Effector CD4-positive, alpha-beta T cell (primary cell): ENCODE measurements around the gene GZMB.
"Not testable (repeated sequence)": the region's sequence is repeated elsewhere in the genome, so short reads cannot be mapped to it uniquely, and the experiment has no call there.

Source experiments
- DNase-seq: peaks from one replicate; pipeline ENCODE4 v3.0.0-alpha.2; 2020

GZMB gene

DNA sequence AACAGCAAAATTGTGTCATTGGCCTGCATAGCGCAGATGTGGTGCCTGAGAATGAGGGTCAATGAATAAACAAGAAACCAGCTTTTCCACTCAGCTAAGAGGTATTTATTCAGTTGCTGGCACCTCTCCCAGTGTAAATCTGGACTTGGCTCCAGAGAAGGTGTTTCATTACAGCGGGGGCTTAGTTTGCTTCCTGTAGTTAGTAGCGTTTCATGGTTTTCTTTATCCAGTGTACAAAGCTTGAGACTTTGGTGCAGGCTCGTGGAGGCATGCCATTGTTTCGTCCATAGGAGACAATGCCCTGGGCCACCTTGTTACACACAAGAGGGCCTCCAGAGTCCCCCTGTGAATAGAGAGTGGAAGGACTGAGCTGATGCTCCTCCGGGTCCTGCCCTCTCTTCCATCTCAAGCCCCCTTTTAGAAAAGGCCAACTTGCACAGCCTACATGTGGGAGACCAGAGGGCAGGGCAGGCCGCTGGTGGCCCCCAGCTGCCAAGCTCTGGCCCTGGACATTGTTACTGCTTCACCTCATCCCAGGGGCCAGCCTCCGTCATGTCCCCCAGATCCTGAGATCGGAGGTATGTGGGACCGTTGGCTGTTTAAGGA is 3.0 kb downstream of the GZMB start:
- DNase-seq = no peak

DNA sequence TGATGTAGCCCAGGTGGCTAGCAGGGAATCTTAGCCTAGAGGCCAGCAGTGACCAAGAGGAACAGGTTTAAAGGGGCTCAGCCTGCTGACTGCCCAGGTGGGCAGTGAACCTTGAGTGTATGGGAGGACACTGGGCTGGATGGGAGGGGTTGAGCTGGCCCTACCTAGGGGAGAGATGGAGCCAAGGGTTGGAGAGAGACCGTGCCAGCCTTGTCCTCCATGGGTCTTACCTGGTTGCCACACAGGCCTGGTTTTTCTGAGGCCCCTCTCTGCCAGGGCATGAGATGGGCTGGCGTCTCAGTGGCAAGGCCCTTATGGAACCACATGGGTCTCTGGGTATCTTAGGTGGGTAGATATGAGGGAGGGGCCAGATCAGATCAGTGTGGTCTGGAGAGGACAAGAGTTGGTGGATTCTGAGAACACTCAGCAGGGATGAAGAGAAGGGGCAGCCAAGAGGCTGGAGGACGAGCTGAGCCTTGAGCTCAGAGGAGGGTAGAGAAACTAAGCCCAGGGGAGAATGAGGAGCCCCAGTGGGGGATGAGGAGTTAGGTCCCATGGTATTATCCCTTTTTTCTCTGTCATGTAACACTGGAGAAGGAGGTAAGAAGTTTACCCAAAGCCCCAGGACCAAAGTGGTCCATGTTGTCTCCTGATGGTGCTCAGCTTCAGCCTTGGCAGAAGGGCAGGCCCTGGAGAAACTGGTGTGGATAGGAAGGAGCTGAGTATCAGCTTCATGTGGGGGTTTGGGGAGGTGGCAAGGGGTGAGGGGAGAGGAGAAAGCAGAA is 3.7 kb downstream of the GZMB start:
- no peak for DNase-seq

DNA sequence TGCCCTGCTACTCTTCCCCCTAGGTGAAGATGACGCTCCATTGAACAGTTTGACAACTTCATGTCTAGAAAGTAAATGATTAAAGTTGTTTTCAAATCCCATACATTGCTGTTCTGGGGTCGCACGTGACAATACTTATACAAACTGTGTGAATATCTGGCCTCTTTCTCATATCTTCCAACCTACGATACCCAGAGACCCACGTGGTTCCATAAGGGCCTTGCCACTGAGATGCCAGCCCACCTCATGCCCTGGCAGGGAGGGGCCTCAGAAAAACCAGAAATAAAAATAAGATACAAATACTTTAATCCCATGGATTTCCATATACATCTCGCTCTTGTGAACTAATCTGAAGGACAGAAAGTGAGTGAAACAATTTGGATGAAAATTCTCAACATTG is 4.5 kb downstream of the GZMB start:
- DNase-seq = no peak

DNA sequence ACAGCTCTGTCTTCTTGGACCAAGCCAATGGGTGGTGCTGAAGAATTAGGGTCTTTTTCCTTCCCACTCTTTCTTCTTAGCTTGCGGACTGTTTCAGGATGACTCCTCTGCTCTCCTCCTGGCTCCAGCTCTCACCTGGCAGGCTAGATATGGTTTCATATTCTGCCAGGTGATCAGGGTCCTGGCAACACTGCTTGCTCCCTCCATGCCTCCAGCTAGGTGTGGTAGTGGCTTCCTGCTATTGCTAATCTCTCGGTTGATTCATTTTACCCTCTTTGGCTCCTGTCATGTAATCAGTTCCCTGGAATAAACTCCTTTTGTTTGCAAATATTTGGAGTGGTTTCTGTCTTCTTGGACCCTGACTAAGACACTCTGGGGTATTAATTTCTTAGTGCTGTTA is 20.2 kb downstream of the GZMB start:
- DNase-seq = no peak

DNA sequence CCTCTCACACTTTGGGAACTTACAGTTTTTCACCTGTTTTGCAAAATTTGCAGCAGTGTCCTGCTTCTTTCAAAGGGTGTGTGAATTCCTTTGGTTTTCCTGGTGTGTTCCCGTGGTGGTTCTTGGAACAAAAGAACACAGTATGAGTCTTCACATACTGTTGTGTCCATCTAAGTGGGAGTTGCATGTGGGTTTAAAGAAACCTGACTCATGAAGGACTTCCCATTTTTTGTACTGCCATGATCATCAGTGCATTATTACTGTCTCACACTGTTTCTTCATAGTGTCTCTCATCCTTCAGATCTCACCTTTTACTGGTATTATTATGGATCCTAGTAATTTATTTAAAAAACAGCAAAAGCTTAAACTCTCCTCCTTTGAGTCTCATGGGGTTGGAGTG is 20.7 kb downstream of the GZMB start:
- DNase-seq = no peak

DNA sequence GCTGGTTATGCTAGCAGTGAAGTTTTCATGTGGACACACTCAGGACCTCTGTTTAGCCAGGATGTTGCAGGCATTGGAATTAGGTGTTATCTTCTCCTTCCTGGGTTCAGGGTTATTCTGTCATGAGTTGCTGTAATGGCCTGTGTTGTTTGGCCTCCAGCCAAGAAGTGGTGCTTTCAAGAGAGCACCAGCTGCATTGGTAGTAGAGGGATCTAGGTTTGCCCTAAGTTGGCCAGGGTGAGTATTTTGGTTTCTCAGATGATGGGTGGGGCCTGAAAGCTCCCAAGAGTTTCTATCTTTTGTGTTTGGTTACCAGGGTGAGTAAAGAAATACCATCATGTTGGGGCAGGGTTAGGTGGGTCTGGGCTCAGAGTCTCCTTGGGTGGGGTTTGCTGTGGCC is 21.8 kb downstream of the GZMB start:
- no peak for DNase-seq

DNA sequence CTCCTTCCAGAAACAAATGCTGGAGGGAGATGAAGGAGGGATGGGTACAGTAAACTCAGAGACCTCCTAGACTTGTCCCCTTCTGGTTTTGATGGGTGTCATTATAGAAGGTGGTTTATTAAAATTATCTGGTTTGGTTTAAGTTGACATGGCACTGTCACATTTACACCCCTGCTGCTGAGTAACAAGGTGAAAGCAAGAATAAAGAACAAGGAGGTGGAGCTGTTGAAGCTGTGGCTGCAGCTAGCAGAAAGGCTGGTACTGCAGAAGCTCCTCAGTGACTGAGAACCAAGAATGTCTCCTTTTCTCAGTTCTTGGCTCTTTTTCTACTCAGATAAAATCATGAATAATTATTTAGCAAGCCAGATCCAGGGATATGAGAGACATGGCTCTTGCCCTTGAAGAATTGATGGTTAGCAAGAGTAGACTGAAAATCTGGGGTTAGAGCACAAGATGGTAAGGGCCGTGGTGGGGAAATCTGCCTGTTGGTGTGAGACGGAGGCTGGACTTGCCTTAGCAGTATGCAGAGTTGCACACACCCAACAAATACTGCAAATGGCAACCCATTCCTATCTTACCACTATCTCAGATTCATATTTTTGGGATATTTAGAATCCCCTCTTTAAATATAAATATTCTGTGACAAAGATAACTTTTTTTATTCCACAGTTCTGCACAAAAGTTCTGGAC is 24.2 kb downstream of the GZMB start, which contains the start of gene GZMH:
Gene GZMH, minus strand, starts transcription at position 31 of the 690 bp plus-strand sequence. CDS start 72 bp downstream, outside the sequence.
- no peak for DNase-seq

DNA sequence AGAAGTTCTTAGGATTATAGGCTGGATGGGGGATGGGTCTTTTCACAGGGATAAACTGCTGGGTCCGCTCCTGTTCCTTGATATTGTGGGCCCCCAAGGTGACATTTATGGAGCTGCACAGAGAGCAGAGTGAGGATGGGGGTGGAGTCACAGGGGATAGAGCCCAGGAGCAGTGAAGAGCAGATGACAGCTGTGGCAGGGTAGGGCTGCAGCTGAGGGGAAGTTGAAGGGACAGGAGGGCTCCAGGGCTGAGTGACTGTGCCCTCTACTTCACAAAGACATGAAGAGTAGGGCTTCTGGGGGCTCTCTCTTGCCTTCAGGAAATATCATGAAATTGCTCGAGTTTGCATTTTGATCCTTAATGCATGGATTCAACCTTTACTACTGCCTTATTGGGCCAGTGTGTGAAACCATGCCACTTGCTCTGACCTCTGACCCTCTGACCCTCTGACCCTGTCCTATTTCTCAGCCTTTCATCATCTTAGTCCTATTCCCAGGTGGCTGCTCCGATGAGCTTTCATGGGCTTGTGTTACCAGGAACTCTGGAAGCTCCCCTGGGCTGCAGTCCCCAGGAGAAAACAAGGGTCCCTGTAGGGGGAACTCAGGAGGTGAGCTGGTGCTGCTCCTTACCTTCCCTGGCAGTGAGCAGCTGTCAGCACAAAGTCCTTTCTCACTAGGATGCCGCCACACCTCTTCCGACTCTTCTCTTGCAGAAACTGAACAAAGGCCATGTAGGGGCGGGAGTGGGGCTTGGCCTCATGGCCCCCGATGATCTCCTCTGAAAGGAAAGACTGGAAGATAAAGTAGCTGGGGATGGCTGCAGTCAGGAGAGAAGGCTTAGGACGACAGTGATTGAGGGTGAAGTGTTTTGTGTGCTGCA is 26.1 kb downstream of the GZMB start:
- no peak for DNase-seq

DNA sequence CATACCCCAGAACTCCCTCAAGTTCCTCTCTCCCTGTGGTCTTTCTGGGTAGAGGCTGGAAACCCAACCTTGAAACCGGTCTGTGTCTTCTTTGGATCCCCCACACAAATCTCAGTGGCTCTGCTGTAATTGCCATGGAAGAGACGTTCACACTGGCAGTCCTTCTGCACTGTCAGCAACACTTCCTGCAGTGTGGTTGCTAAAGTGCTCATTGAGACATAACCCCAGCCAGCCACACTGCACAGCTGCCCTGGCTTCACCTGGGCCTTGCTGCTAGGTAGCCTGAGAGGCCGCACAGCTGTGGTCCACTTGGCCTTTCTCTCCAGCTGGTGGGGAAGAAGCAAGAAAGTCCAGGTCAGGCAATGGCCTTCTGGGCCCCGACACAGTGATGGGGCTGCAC is 26.9 kb downstream of the GZMB start:
- no peak for DNase-seq

DNA sequence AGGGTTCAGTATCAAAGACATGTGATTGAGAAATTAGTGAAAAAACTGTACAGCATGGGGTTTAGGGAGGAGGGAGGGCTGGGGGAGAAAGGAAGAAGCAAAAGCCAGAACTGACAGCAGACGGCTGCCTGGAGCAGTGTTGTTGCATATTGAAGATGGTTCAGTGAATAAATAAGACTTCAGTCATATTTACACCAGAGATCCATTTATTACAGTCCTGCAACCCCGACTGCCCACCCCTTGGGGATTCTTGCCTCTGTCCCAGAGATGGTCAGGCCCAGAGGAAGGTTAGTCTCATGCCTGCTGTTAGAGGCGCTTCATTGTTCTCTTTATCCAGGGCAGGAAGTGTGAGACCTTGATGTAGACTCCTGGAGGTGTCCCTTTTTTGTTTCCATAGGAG is 27.7 kb downstream of the GZMB start:
- no peak for DNase-seq

DNA sequence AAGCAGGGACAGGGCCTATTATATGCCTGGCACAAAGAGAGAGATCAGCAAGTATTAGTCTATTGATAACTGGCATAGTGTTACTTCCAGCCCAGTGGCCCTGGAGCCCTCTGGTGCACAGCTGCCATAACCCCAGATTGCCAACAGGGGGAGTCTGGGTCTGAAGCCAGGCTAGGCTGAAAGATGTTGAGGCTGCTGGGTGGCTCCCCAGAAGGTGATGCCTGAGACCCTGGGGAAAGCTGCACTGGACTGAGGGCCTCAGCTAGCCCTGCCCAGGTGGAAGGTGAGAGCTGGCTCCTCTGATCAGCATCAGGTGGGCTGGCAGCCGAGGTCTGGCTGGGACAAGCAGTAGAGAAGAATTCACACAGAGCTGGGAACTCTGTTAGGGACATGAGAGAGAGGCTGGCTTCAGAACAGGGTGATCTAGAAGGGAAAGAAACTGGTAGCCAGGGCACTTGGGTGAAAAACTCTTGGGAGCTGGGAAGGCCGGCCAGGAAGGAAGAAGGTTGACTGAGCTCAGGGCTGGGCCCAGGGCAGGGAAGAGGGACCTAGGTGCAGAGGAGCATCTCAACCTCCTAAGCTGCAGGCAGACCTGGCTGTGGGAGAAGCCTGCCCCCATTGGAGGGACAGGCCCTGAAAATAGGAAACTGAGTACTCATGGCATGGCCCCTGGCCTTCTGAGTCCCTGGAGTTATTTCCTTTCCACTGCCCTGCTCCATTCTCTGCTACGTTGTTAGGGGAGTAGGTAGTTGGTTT is 28.4 kb downstream of the GZMB start:
- peak; percentile 48 for DNase-seq

DNA sequence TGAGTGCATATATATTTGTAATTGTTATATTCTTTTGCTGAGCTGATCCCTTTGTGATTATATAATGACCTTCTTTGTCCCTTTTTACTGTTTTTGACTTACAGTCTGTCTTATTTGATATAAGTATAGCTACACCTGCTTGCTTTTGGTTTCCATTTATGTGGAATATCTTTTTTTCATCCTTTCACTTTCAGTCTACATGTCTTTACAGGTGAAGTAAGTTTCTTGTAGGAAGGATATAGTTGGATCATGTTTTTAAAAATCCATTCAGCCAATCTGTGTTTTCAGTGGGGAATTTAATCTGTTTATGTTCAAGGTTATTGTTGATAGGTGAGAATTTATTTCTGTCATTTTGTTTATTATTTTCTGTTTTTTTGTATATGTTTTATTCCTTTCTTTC is 36.6 kb downstream of the GZMB start:
- DNase-seq = no peak

DNA sequence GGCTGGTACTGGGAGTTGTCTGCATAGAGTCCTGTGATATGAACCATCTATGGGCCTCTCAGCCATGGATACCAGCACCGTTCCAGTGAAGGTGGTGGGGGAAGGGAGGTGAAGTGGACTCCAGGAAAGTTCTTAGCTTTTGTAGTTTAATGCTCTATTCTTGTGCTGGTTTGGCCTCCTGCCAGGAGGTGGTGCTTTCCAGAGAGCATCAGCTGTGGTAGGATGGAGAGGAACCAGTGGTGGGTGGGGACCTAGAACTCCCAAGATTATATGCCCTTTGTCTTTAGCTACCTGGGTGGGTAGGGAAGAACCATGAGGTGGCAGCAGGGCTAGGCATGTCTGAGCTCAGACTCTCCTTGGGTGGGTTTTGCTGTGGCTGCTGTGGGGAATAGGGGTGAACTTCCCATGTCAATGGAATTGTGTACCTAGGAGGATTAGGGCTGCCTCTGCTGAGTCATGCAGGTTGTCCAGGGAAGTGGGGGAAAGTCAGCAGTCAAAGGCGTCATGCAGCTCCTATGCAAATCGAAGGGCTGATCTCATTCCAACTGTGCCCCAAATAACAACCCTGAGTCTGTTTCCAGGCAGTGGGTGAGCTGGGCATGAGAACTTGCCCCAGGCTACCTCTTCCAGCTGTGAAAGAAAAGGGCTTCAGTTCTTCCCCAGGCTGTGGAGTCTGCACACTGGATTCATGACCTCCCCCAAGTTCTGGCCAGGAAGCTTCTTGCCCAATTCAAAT is 38.7 kb downstream of the GZMB start:
- DNase-seq = no peak

DNA sequence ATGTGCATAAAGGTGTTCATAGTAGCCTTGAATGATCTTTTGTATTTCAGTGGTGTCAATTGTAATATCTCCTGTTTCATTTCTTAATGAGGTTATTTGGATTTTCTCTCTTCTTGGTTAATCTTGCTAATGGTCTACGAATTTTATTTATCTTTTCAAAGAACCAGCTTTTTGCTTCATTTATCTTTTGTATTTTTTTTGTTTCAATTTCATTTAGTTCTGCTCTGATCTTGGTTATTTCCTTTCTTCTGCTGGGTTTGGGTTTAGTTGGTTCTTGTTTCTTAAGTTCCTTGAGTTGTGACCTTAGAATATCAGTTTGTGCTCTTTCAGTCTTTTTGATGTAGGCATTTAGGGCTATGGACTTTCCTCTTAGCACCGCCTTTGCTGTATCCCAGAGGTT is 43.0 kb downstream of the GZMB start:
- not testable (repeated sequence) for DNase-seq

DNA sequence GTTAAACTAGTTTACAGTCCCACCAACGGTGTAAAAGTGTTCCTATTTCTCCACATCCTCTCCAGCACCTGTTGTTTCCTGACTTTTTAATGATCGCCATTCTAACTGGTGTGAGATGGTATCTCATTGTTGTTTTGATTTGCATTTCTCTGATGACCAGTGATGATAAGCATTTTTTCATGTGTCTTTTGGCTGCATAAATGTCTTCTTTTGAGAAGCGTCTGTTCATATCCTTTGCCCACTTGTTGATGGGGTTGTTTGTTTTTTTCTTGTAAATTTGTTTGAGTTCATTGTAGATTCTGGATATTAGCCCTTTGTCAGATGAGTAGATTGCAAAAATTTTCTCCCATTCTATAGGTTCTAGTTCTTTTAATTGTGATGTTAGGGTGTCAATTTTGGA is 49.6 kb downstream of the GZMB start:
- not testable (repeated sequence) for DNase-seq
